IMR-90 (cell line): ENCODE measurements around the gene NKD1. TPM values are rescaled to one million over a fixed set of nuclear protein-coding genes. Genes with fewer than 3 reads are reported as not detected.

Experiments used
- ATAC-seq: fragments of 200-7000 bp; cut with Tn5 transposase; 2 replicates; pipeline ENCODE4 v1.9.1; 2020; ENCODE audit warnings: low read depth, mild to moderate bottlenecking, moderate library complexity
- BruUV-seq: library from RNA; stranded (reverse); fragments of 400-500 nt; replicated peaks from 2 replicates; lab custom pipeline; 2021; lab: Mats Ljungman, UMichigan
- CTCF ChIA-PET: fragments of 300-600 bp; formaldehyde crosslinking; extraction: SDS; loops from one replicate; lab custom pipeline; 2021; ENCODE audit warnings: antibody characterized with exemption; lab: Yijun Ruan, JAX
- POLR2A ChIA-PET: fragments of 300-600 bp; sonication (Branson Sonifier 250); formaldehyde crosslinking; loops from one replicate; lab custom pipeline; 2022; ENCODE audit warnings: antibody characterized with exemption; ENCODE audit not compliant: unreplicated experiment; lab: Charles Lee
- DNase-seq: peaks from one replicate; pipeline ENCODE4 v3.0.0; 2013
- H2AFZ ChIP-seq: replicated peaks from 2 replicates; pipeline ENCODE3; 2013; ENCODE audit warnings: low read length, mild to moderate bottlenecking; ENCODE audit not compliant: poor library complexity
- H2AK5ac ChIP-seq: 2 replicates; pipeline ENCODE4 v1.6.1; 2013; ENCODE audit warnings: low read depth, low read length, inconsistent platforms
- H2AK9ac ChIP-seq: replicated peaks from 2 replicates; pipeline ENCODE3; 2013; ENCODE audit warnings: mild to moderate bottlenecking, low read depth, low read length, moderate library complexity; ENCODE audit not compliant: poor library complexity
- H2BK120ac ChIP-seq: 2 replicates; pipeline ENCODE4 v1.6.1; 2013; ENCODE audit warnings: low read depth, low read length, inconsistent platforms
- H2BK15ac ChIP-seq: 3 replicates; pipeline ENCODE4 v1.6.1; 2013; ENCODE audit warnings: low read depth, low read length, inconsistent platforms
- H2BK20ac ChIP-seq: 2 replicates; pipeline ENCODE4 v1.6.1; 2013; ENCODE audit warnings: low read depth, mild to moderate bottlenecking, inconsistent platforms, low read length, moderate library complexity
- H2BK5ac ChIP-seq: 2 replicates; pipeline ENCODE4 v1.6.1; 2013; ENCODE audit warnings: mild to moderate bottlenecking, low read depth, low read length, inconsistent platforms; ENCODE audit not compliant: poor library complexity, severe bottlenecking
- H3K14ac ChIP-seq: replicated peaks from 2 replicates; pipeline ENCODE4 v1.6.1; 2013; ENCODE audit warnings: low read depth, low read length, inconsistent platforms
- H3K18ac ChIP-seq: 2 replicates; pipeline ENCODE4 v1.6.1; 2013; ENCODE audit warnings: low read depth, low read length, control low read depth
- H3K23ac ChIP-seq: 2 replicates; pipeline ENCODE4 v1.6.1; 2013; ENCODE audit warnings: low read depth, low read length, inconsistent platforms
- H3K27ac ChIP-seq: 2 replicates; pipeline ENCODE4 v1.5.1; 2013; ENCODE audit warnings: mild to moderate bottlenecking, control low read depth, low read length; ENCODE audit not compliant: insufficient read depth
- H3K27me3 ChIP-seq: 2 replicates; pipeline ENCODE4 v1.6.1; 2013; ENCODE audit warnings: low read length; ENCODE audit not compliant: control insufficient read depth, insufficient read depth
- H3K36me3 ChIP-seq: 2 replicates; pipeline ENCODE4 v1.6.1; 2013; ENCODE audit warnings: low read length, mixed read lengths; ENCODE audit not compliant: control insufficient read depth, insufficient read depth
- H3K4ac ChIP-seq: 2 replicates; pipeline ENCODE4 v1.6.1; 2013; ENCODE audit warnings: low read depth, low read length, inconsistent platforms
- H3K4me1 ChIP-seq: 2 replicates; pipeline ENCODE4 v1.6.1; 2013; ENCODE audit warnings: low read length, mixed read lengths; ENCODE audit not compliant: control insufficient read depth, insufficient read depth
- H3K4me2 ChIP-seq: 2 replicates; pipeline ENCODE4 v1.6.1; 2013; ENCODE audit warnings: low read depth, mild to moderate bottlenecking, control low read depth, low read length, moderate library complexity
- H3K4me3 ChIP-seq: 2 replicates; pipeline ENCODE4 v1.5.1; 2013; ENCODE audit warnings: low read depth, mild to moderate bottlenecking, control low read depth, low read length, moderate library complexity; ENCODE audit not compliant: insufficient read depth
- H3K56ac ChIP-seq: 2 replicates; pipeline ENCODE4 v1.6.1; 2013; ENCODE audit warnings: low read length, inconsistent platforms; ENCODE audit not compliant: insufficient read depth; ENCODE audit errors: extremely low read depth
- H3K79me1 ChIP-seq, 2 experiments: 2 replicates each; pipeline ENCODE4 v1.6.1; 2013; ENCODE audit warnings: low read length in 2 of 2, inconsistent platforms in 1 of 2, low read depth in 1 of 2
- H3K9ac ChIP-seq: 2 replicates; pipeline ENCODE4 v1.6.1; 2013; ENCODE audit warnings: low read depth, low read length, control low read depth
- H3K9me1 ChIP-seq: 2 replicates; pipeline ENCODE4 v1.6.1; 2013; ENCODE audit warnings: low read length, inconsistent platforms; ENCODE audit not compliant: insufficient read depth
- H3K9me3 ChIP-seq: 2 replicates; pipeline ENCODE4 v1.6.1; 2013; ENCODE audit warnings: low read length; ENCODE audit not compliant: control insufficient read depth, insufficient read depth
- H4K20me1 ChIP-seq: 2 replicates; pipeline ENCODE4 v1.6.1; 2013; ENCODE audit warnings: low read length, inconsistent platforms; ENCODE audit not compliant: insufficient read depth
- H4K5ac ChIP-seq: 2 replicates; pipeline ENCODE4 v1.6.1; 2013; ENCODE audit warnings: mild to moderate bottlenecking, low read depth, low read length, control low read depth
- H4K8ac ChIP-seq, 2 experiments: 2 replicates each; pipeline ENCODE4 v1.6.1; 2013; ENCODE audit warnings: low read depth in 2 of 2, low read length in 2 of 2, control low read depth in 1 of 2, inconsistent platforms in 1 of 2
- H4K91ac ChIP-seq: 2 replicates; pipeline ENCODE4 v1.6.1; 2013; ENCODE audit warnings: low read depth, low read length, inconsistent platforms; ENCODE audit not compliant: insufficient read depth
- CEBPB ChIP-seq: IDR thresholded peaks from 2 replicates; pipeline ENCODE4 v1.6.1; 2012; ENCODE audit warnings: low read depth, low read length, improper control_type of control experiment
- MXI1 ChIP-seq: IDR thresholded peaks from 2 replicates; pipeline ENCODE4 v1.6.1; 2012; ENCODE audit warnings: low read depth, mild to moderate bottlenecking, low read length, moderate library complexity, borderline replicate concordance
- RFX5 ChIP-seq: IDR thresholded peaks from 2 replicates; pipeline ENCODE4 v1.8.0; 2012; ENCODE audit warnings: low read depth, mild to moderate bottlenecking, low read length, moderate library complexity
- WGBS, 2 experiments: methylation state at CpG; one replicate each; pipeline versions ENCODE4 v1.1.5 to v1.1.7; 2013; ENCODE audit warnings: missing lambda C conversion rate in 2 of 2; ENCODE audit not compliant: insufficient read length in 1 of 2; ENCODE audit errors: extremely low coverage in 2 of 2; 5-methylcytosine and 5-hydroxymethylcytosine counted together
- dilution Hi-C: fragments of 300-500 bp; cut with HindIII; formaldehyde crosslinking; loops from one replicate; pipeline ENCODE4 v1.14.3; 2018; ENCODE audit warnings: low sequenced_read_pairs; ENCODE audit not compliant: unreplicated experiment
- in situ Hi-C: fragments of 300-500 bp; cut with MboI; formaldehyde crosslinking; loops from 3 replicates; pipeline ENCODE4 v1.14.3; 2019; ENCODE audit warnings: low sequenced_read_pairs, inconsistent platforms, mixed read lengths
- intact Hi-C: fragments of 100-400 bp; cut with micrococcal nuclease; formaldehyde crosslinking; loops from 2 replicates; pipeline ENCODE4 v1.10.0; 2022
- polyA plus RNA-seq, 3 experiments: library from polyadenylated mRNA; depleted of rRNA; stranded (reverse); fragments of >200 nt; gene quantifications; 2 replicates each; pipeline ENCODE4 v1.2.3, GENCODE V29; 2012; ENCODE audit warnings: low replicate concordance in 1 of 3
- total RNA-seq: library from RNA; depleted of rRNA; stranded (reverse); fragments of >200 nt; gene quantifications from 2 replicates; pipeline ENCODE4 v1.2.3, GENCODE V29; 2012

Gene NKD1
- total and polyA plus RNA-seq, 2 of the 4 experiments (the other 2 are of a cell fraction), result not detected

- WGBS, 2 experiments, result no CpG with 5 or more reads among the region's 7 CpGs
- TF ChIP-seq RFX5 (no peak), CEBPB (no peak), MXI1 (no peak)
- no TSS peak for BruUV-seq
- no peak overlapping the region for H3K56ac ChIP-seq
- in situ Hi-C loops, result no loop called here
- H3K23ac ChIP-seq, result no peak overlapping the region
- H2BK5ac ChIP-seq, result no peak overlapping the region
- no peak for DNase-seq
- no peak overlapping the region for H2AK5ac ChIP-seq
- dilution Hi-C loops, result no loop called here
- H3K9ac ChIP-seq, result no peak overlapping the region
- no peak overlapping the region for H4K8ac ChIP-seq
- no peak overlapping the region for H4K91ac ChIP-seq
- H3K9me3 ChIP-seq, result no peaks in the 10 kb centered on the region
- H2AK9ac ChIP-seq, result no peak overlapping the region
- ATAC-seq, result no peak
- no peak overlapping the region for H4K5ac ChIP-seq
- H3K18ac ChIP-seq, result no peak overlapping the region
- intact Hi-C loops, result no loop called here
- no peaks in the 10 kb centered on the region for H3K4me1 ChIP-seq
- H2AFZ ChIP-seq, result no peak overlapping the region
- CTCF ChIA-PET, result no interaction called here
- no peak overlapping the region for H3K4me2 ChIP-seq
- H3K4me3 ChIP-seq, result no peak overlapping the region
- H3K9me1 ChIP-seq, result no peaks in the 10 kb centered on the region
- no peak overlapping the region for H2BK15ac ChIP-seq
- H2BK20ac ChIP-seq, result no peak overlapping the region
- no peaks in the 10 kb centered on the region for H4K20me1 ChIP-seq
- POLR2A ChIA-PET, result no interaction called here
- H3K14ac ChIP-seq, result no peak overlapping the region
- H3K27me3 ChIP-seq, result no peaks in the 10 kb centered on the region; the same call in 1 of the 2 replicates
- H3K36me3 ChIP-seq, result no peaks in the 10 kb centered on the region
- H3K79me1 ChIP-seq, result no peaks in the 10 kb centered on the region
- H3K4ac ChIP-seq, result no peak overlapping the region
- H2BK120ac ChIP-seq, result no peak overlapping the region
- H3K27ac ChIP-seq, result no peak overlapping the region
Measured at GRCh38 chr16:50622029-50622428, 73.8 kb downstream of the NKD1 start.
